Fibroblast of mammary gland (primary cell): ENCODE data around the gene IFFO2.
A peak's percentile ranks its signal among the peaks of the same experiment; 100 is the strongest.
"Not testable (repeated sequence)": the region's sequence is repeated elsewhere in the genome, so short reads cannot be mapped to it uniquely, and the experiment has no call there.

ENCODE experiments used
- DNase-seq: peaks from one replicate; pipeline ENCODE4 v3.0.0-alpha.2; 2010; ENCODE audit warnings: low read depth
- H3K4me3 ChIP-seq: 2 replicates; pipeline ENCODE4 v1.5.1; 2011; ENCODE audit warnings: low read depth, mild to moderate bottlenecking, low read length, moderate library complexity; ENCODE audit not compliant: control insufficient read depth
- TF ChIP-seq, protein P1 (sequence below): conservative IDR thresholded peaks from 2 replicates; pipeline ENCODE4 v1.5.1; 2011; ENCODE audit warnings: low read depth, low read length, inconsistent platforms; ENCODE audit not compliant: control insufficient read depth, insufficient read depth

IFFO2 gene

GRCh38 chr1:18875107-18875795, 81.2 kb downstream of the IFFO2 start:
- TF ChIP-seq, protein P1, sequence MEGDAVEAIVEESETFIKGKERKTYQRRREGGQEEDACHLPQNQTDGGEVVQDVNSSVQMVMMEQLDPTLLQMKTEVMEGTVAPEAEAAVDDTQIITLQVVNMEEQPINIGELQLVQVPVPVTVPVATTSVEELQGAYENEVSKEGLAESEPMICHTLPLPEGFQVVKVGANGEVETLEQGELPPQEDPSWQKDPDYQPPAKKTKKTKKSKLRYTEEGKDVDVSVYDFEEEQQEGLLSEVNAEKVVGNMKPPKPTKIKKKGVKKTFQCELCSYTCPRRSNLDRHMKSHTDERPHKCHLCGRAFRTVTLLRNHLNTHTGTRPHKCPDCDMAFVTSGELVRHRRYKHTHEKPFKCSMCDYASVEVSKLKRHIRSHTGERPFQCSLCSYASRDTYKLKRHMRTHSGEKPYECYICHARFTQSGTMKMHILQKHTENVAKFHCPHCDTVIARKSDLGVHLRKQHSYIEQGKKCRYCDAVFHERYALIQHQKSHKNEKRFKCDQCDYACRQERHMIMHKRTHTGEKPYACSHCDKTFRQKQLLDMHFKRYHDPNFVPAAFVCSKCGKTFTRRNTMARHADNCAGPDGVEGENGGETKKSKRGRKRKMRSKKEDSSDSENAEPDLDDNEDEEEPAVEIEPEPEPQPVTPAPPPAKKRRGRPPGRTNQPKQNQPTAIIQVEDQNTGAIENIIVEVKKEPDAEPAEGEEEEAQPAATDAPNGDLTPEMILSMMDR, result peak; percentile 79
- H3K4me3 ChIP-seq, result no peak overlapping the region
- peak; percentile 85 for DNase-seq

DNA sequence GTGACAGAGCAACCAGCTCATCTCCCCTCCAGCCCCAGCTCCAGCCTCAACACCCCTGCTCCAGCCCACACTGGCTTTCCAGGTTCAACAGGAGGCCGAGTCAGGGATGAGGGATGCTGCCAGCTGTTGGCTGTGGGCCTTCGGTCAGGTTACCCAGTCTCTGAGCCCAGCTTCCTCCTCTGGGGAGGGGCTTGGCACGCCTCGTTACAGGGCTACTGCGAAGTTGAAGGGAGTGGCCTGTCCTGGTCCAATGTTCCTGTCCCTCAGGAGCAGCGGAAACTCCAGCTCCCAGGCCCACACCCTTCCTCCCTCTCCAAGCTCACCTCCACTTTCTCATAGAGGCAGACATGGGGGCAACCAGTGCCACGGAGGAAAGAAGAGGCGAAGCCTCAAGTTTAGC, 81.9 kb downstream of the IFFO2 start:
- DNase-seq, result no peak
- TF ChIP-seq, protein P1, result no peak
- no peak overlapping the region for H3K4me3 ChIP-seq

DNA sequence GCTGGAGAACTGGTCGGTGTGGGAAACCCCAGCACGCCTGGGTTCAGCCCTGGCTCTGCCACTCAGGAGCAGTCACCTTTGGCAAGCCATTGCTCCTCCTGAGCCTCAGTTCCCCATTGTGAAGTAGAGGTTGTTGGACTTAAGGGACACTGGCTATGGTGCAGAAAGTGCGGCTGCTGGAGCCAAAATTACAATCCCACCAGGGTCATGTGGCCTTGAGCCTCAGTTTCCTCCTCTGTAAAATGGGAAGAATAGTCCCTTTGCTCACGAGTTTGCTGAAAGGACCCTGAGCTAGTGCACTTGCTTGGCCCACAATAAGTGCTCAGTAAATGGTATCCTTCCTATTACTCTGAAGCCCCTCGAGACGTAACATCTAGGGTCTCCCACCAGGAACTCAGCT, 82.4 kb downstream of the IFFO2 start:
- H3K4me3 ChIP-seq, result no peak overlapping the region
- no peak for DNase-seq
- TF ChIP-seq, protein P1, result no peak

DNA sequence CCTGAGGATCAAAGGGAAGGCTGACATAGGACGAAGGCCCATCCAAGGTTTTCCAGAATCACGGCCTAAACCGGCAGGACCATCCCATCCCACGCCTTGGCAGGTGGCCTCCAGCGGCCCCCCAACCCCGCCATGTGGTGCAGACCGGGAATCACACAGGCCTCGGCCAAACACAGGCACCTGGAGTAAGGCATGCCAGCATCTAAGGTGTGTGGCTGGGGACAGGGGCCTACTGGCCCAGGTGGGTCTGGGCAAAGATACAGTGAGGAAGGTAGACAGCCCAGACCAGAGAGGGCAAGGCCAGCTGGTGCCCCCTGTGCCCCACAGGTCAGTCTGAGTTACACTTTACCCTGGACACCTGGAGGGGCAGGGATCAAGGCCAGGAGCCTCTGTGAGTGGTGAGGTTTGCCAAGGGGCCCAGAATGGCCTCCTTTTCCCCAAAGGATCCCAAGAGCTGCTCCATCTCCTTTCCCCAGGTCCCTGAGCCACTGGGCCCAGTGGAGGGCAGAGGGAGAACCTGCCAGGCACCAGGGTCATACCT, 84.3 kb downstream of the IFFO2 start:
- DNase-seq, result no peak
- no peak overlapping the region for H3K4me3 ChIP-seq
- TF ChIP-seq, protein P1, result no peak

- H3K4me3 ChIP-seq, result no peak overlapping the region
- TF ChIP-seq, protein P1, result no peak
- no peak for DNase-seq
These were observed 84.9 kb downstream of the IFFO2 start for GRCh38 chr1:18871401-18872070.

DNA sequence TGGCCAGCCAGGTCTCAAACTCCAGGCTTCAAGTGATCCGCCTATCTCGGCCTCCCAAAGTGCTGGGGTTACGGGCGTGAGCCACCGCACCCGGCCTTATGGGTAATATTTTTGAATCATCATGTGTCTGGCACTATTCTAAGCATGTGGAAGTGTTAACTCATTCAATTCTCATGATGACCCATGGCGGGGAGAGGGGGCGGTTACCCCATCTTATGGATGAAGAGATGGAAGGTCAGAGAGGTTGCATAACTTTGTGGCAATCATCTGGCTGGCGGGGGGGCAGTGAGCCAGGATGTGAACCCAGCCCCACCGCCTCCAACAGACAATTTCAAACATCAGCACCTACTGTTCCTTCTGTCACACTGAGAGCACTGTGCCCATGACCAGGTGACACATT, 85.5 kb downstream of the IFFO2 start:
- DNase-seq, result no peak
- H3K4me3 ChIP-seq, result no peak overlapping the region
- TF ChIP-seq, protein P1, result no peak

DNA sequence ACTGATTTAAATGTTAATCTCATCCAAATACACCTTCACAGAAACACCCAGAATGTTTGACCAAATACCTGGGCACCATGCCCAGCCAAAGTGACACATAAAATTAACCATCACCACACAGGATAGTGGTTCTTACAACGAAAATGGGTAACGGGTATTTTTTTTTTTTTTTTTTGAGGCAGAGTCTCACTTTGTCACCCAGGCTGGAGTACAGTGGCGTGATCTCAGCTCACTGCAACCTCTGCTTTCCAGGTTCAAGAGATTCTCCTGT, 85.9 kb downstream of the IFFO2 start:
- DNase-seq, H3K4me3 ChIP-seq: not testable (repeated sequence)
